ENCODE data around the gene SLC6A6.

DNA sequence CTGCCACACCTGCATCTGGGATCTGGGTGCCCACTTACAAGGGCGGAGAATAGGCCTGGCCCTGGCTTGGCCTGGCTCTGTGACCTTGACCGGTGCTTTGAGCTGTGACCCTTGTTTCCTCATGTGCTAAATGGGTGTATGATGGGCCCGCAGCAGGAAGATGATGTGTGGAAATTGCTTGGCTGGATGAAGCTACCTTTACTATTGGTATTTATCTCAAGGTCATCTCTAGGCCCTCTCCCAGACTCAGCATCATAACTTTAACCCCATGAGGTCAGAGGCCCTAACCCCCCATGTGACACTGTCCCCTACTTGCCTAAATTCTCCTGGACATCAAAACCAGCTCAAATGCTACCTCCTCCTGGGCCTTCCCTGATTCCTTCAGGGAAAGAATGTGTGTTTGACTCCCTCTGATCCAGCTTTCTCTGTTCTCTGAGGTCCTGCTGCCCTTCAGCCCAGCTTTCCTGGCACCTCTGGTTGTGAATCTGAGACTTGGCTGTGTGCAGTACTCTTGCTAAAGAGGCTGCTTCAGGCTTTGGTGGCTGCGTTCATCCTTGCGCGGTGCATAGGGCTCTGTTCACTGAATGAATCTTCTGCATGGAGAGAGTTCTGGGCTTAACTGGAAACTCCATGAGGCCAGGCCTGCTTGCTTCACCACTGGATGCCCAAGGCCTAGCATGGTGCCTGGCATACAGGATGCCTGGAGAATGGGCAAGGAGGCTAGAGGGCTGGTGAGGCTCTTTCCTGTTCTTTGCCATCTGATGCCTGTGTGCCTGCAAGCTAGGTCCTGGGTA, 25.2 kb upstream of the SLC6A6 start:
- TF ChIP-seq, protein P1, sequence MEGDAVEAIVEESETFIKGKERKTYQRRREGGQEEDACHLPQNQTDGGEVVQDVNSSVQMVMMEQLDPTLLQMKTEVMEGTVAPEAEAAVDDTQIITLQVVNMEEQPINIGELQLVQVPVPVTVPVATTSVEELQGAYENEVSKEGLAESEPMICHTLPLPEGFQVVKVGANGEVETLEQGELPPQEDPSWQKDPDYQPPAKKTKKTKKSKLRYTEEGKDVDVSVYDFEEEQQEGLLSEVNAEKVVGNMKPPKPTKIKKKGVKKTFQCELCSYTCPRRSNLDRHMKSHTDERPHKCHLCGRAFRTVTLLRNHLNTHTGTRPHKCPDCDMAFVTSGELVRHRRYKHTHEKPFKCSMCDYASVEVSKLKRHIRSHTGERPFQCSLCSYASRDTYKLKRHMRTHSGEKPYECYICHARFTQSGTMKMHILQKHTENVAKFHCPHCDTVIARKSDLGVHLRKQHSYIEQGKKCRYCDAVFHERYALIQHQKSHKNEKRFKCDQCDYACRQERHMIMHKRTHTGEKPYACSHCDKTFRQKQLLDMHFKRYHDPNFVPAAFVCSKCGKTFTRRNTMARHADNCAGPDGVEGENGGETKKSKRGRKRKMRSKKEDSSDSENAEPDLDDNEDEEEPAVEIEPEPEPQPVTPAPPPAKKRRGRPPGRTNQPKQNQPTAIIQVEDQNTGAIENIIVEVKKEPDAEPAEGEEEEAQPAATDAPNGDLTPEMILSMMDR (IDR thresholded peaks at IDR 0.05), result no peak
- no peak for TF ChIP-seq POLR2A (IDR thresholded peaks at IDR 0.05)
- no peak for TF ChIP-seq POLR2AphosphoS5 (IDR thresholded peaks at IDR 0.05)

Measured in breast epithelium (tissue), 3 donors.